LNCaP clone FGC (cell line): ENCODE measurements around the gene KLF15.

Experiments
- DNase-seq: peaks from one replicate; pipeline ENCODE4 v3.0.0-alpha.2; 2011; ENCODE audit warnings: low read depth
- H3K4me3 ChIP-seq: 2 replicates; pipeline ENCODE4 v1.5.1; 2011; ENCODE audit warnings: mild to moderate bottlenecking, low read depth, low read length, control low read depth
- CTCF ChIP-seq: IDR thresholded peaks from 2 replicates; pipeline ENCODE4 v1.5.1; 2012; ENCODE audit warnings: mild to moderate bottlenecking; ENCODE audit not compliant: control insufficient read depth, insufficient read depth; ENCODE audit errors: extremely low read depth

Gene KLF15

GRCh38 chr3:126350502-126351085, 6.6 kb downstream of the KLF15 start:
- H3K4me3 ChIP-seq: no peak overlapping the region
- no peak for TF ChIP-seq CTCF
- DNase-seq: no peak

- H3K4me3 ChIP-seq: no peak overlapping the region
- no peak for TF ChIP-seq CTCF
- no peak for DNase-seq
Observed at GRCh38 chr3:126349611-126350501, 7.4 kb downstream of the KLF15 start.

- no peak overlapping the region for H3K4me3 ChIP-seq
- DNase-seq: no peak
- no peak for TF ChIP-seq CTCF
Observed at GRCh38 chr3:126349071-126349470, 8.1 kb downstream of the KLF15 start.

GRCh38 chr3:126348308-126348920, 8.8 kb downstream of the KLF15 start:
- no peak for DNase-seq
- H3K4me3 ChIP-seq: no peak overlapping the region
- TF ChIP-seq CTCF: no peak

- H3K4me3 ChIP-seq: no peak overlapping the region
- no peak for TF ChIP-seq CTCF
- DNase-seq: no peak
Observed at GRCh38 chr3:126347543-126348161, 9.6 kb downstream of the KLF15 start.

- DNase-seq: no peak
- no peak overlapping the region for H3K4me3 ChIP-seq
- TF ChIP-seq CTCF: no peak
Observed at GRCh38 chr3:126346466-126346865, 10.7 kb downstream of the KLF15 start.
